Measurements from ENCODE around the gene NUTM2F. TPM values are rescaled to one million over a fixed set of nuclear protein-coding genes. Genes with fewer than 3 reads are reported as not detected.
A peak's percentile ranks its signal among the peaks of the same experiment; 100 is the strongest.

The NUTM2F gene
- total and polyA plus RNA-seq, 8 donors, result 0.07 to 0.11 TPM; not detected in 6

DNA sequence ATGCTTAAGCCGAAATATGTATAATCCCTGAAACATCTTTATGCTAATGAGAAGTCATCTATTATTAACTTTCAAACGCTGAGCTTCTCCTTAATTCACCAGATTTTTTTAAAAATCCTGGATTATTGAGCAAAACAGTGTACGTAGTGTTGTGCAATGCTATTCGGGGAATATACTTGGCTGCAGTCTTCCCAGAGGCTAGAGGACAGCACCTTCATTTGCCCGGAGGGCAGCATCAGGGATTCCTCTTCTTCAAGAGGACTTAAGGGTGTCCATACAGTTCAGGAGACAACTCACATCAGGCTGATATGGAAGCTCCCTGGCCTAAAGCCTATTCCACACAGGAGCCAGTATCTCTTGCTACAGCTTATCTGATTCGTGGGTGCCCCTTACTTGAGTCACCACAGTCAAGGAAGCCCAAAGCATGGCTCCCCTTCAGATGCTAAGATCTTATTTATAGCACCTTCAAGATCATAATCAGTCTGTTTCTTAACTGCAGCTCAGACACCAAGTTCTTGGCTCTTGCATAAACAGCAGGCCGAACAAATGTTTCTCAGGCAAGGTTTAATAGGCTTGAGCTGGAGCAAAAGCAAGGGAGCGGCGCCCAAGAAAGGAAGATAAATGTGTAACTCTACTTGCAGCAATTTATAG, 29.4 kb downstream of the NUTM2F start:
- Histone ChIP-seq H3K4me1 (peaks cover 0 to 4% (median 0%) of the 10 kb centered on the region in 3 donors), H3K4me3 (no peak overlapping the region), H3K36me3 (no peaks in the 10 kb centered on the region), H3K27me3 (no peaks in the 10 kb centered on the region), H3K27ac (no peak overlapping the region), H3K9me3 (no peaks in the 10 kb centered on the region)
- TF ChIP-seq, protein P1, sequence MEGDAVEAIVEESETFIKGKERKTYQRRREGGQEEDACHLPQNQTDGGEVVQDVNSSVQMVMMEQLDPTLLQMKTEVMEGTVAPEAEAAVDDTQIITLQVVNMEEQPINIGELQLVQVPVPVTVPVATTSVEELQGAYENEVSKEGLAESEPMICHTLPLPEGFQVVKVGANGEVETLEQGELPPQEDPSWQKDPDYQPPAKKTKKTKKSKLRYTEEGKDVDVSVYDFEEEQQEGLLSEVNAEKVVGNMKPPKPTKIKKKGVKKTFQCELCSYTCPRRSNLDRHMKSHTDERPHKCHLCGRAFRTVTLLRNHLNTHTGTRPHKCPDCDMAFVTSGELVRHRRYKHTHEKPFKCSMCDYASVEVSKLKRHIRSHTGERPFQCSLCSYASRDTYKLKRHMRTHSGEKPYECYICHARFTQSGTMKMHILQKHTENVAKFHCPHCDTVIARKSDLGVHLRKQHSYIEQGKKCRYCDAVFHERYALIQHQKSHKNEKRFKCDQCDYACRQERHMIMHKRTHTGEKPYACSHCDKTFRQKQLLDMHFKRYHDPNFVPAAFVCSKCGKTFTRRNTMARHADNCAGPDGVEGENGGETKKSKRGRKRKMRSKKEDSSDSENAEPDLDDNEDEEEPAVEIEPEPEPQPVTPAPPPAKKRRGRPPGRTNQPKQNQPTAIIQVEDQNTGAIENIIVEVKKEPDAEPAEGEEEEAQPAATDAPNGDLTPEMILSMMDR (IDR thresholded peaks at IDR 0.05), result no peak
- WGBS, 2 donors, result 80 to 83% methylated on average over 9 of the region's 9 CpGs
- intact Hi-C loops (cut with DNase I), result no loop called here
- ATAC-seq (peak in 1 of 4 donors; percentile 25), FAIRE-seq (no peak), DNase-seq (no peak)

DNA sequence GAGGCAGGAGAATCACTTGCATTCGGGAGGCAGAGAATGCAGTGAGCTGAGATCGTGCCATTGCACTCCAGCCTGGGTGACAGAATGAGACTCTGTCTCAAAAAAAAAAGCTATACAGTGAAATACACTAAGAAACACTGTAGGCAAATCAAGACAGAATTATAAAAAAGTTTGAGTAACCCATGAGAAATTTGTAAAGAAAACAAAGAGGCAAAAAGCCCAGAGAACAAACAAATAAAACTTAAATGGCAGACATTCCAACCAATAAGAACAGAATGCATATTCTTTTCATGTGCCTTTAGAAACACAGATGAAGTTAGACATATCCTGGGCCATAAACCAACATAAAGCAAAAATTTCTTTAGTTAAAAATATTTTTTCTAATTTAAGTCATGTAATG, 38.8 kb downstream of the NUTM2F start:
- Histone ChIP-seq H3K4me1 (no peaks in the 10 kb centered on the region), H3K4me3 (no peak overlapping the region), H3K27ac (no peak overlapping the region), H3K36me3 (peaks cover 0 to 5% (median 0%) of the 10 kb centered on the region in 3 donors), H3K27me3 (no peaks in the 10 kb centered on the region), H3K9me3 (no peaks in the 10 kb centered on the region)
- WGBS, 2 donors, result 94% methylated on average over 2 of the region's 2 CpGs
- intact Hi-C loops (cut with DNase I), result no loop called here
- no peak for ATAC-seq
- no peak for FAIRE-seq
- TF ChIP-seq, protein P1 (IDR thresholded peaks at IDR 0.05), result no peak
- DNase-seq, result no peak

DNA sequence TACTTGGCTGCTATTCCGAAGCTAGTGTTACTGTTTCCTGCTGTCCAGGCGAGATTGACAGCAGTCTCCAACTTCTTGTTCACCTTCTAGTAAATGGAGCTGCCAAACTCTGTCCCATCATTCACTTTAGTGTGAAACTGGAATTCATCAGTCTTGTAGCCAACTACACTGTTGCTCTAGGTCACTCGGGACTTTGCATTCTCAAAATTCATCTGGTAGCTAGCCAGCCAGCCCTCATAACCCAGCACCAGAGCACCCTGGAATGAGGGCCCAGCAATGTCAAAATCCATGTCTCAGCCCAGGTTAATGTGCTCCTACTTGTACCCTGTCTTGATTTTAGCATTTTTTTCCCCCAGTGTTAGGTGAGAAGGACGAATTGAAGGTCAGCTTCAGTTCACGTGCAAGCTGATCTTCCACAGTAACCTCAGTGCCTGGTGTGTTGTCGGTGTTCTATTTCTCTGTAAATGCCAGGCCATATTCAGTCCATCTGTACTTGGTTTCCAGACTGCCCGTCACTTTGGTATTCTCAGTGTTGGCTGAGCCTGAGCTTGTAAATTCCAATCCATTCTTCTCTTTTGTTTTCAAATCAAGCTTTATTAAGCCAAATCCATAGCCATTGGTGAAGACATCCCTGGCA, 40.4 kb downstream of the NUTM2F start:
- Histone ChIP-seq H3K36me3 (no peaks in the 10 kb centered on the region), H3K27me3 (no peaks in the 10 kb centered on the region), H3K4me1 (no peaks in the 10 kb centered on the region), H3K4me3 (no peak overlapping the region), H3K27ac (no peak overlapping the region), H3K9me3 (no peaks in the 10 kb centered on the region)
- ATAC-seq, result no peak
- no peak for DNase-seq
- TF ChIP-seq, protein P1 (IDR thresholded peaks at IDR 0.05), result no peak
- intact Hi-C loops (cut with DNase I), result no loop called here
- 87 to 90% methylated on average over 7 of the region's 7 CpGs for WGBS, 2 donors
- FAIRE-seq, result no peak

DNA sequence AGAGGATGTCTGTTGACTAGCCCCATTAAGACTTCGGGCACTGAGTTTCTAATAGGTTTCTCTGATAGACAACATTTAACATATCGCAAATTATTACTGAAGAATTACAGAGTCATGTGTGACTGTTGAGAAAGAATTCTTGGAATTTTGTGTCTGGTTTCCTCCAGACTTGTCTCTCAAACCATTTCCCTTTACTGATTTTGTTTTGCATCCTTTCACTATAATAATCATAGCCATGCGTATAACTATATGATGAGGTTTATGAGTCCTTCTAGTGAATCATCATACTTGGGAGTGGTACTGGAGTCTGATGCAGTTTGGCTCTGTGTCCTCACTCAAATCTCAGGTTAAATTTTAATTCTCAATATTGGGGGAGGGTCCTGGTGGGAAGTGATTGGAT, 42.3 kb downstream of the NUTM2F start:
- Histone ChIP-seq H3K4me1 (no peaks in the 10 kb centered on the region), H3K4me3 (no peak overlapping the region), H3K27me3 (no peaks in the 10 kb centered on the region), H3K36me3 (no peaks in the 10 kb centered on the region), H3K9me3 (no peaks in the 10 kb centered on the region), H3K27ac (no peak overlapping the region)
- TF ChIP-seq, protein P1 (IDR thresholded peaks at IDR 0.05), result no peak
- ATAC-seq, result no peak
- no peak for FAIRE-seq
- intact Hi-C loops (cut with DNase I), result no loop called here
- 97% methylated on average over 3 of the region's 3 CpGs for WGBS, 2 donors
- no peak for DNase-seq

DNA sequence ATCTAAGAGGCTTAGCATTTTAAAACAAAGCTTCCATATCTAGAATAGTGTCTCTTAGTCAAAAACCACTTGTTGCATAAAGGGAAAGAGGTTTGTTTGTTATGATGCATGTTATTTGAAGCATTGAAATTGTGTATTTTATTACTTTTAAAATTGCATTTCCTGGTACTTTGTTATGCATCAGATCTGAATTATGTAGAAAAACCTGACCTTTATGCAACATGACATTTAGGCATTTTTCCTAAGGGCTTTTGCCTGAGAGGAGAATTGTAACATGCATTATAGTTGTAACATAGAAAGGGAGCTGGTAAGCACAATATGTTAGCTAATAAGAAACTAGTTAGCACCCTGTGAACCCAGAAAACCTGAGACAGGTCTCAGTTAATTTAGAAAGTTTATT, 47.3 kb downstream of the NUTM2F start:
- no peaks in the 10 kb centered on the region for H3K9me3 ChIP-seq
- peaks cover 0 to 11% (median 0%) of the 10 kb centered on the region in 3 donors for H3K36me3 ChIP-seq
- intact Hi-C loops (cut with DNase I), result no loop called here
- ATAC-seq, result no peak
- no peaks in the 10 kb centered on the region for H3K4me1 ChIP-seq
- H3K27me3 ChIP-seq, result no peaks in the 10 kb centered on the region
- no peak overlapping the region for H3K27ac ChIP-seq
- TF ChIP-seq, protein P1 (IDR thresholded peaks at IDR 0.05), result no peak
- no peak for DNase-seq
- no peak overlapping the region for H3K4me3 ChIP-seq
- FAIRE-seq, result no peak

All from pancreas (tissue), 10 donors.